SJSA1 (cell line): Measurements from ENCODE around the gene FYN. TPM values are rescaled to one million over a fixed set of nuclear protein-coding genes. Genes with fewer than 3 reads are reported as not detected.

Experiments
- DNase-seq, 2 experiments: peaks; one replicate each; pipeline ENCODE4 v3.0.0-alpha.2; 2015 to 2020; ENCODE audit warnings: low spot score in 2 of 2, low read depth in 1 of 2
- H3K27ac ChIP-seq: fragments of 250-450 bp; sonication (Bioruptor Pico); 2 replicates; pipeline ENCODE4 v1.5.1; 2020; ENCODE audit warnings: mild to moderate bottlenecking, moderate library complexity
- H3K27me3 ChIP-seq: fragments of 250-450 bp; sonication (Bioruptor Pico); replicated peaks from 2 replicates; pipeline ENCODE4 v1.5.1; 2020; ENCODE audit warnings: mild to moderate bottlenecking, moderate library complexity
- H3K36me3 ChIP-seq: fragments of 250-450 bp; sonication (Bioruptor Pico); 2 replicates; pipeline ENCODE4 v1.5.1; 2020; ENCODE audit warnings: mild to moderate bottlenecking
- H3K4me1 ChIP-seq: fragments of 250-450 bp; sonication (Bioruptor Pico); replicated peaks from 2 replicates; pipeline ENCODE4 v1.6.1; 2021; ENCODE audit warnings: mild to moderate bottlenecking
- H3K4me3 ChIP-seq: fragments of 250-450 bp; sonication (Bioruptor Pico); 2 replicates; pipeline ENCODE4 v1.5.1; 2020; ENCODE audit warnings: mild to moderate bottlenecking
- H3K9me3 ChIP-seq: fragments of 250-450 bp; sonication (Bioruptor Pico); replicated peaks from 2 replicates; pipeline ENCODE4 v1.5.1; 2020; ENCODE audit warnings: mild to moderate bottlenecking
- total RNA-seq: library from RNA; depleted of rRNA; stranded (reverse); fragments of >200 nt; shearing (Covaris generic); gene quantifications from 2 replicates; pipeline ENCODE4 v1.2.3, GENCODE V29; 2014

The FYN gene
- total RNA-seq, 1 experiment from 2014 or later, result 53.4 TPM

DNA sequence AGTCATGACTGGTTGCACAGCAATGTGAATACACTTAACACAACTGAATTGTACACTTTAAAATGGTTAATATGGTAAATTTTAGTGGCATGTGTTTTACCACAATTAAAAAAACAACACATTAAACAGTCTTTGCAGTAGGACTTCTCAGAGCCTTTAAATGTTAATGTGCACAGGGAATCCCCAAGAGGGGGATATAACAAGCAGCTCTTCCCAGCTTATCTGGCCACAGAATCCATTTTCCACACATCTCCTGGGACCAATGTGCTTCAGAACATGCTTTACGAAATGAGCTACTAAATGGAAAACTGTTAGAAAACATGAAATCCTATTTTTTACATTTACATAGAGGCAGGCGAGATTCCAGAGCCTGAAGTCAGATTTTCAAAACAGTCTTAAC, 44.4 kb downstream of the FYN start:
- H3K9me3 ChIP-seq, result no peaks in the 10 kb centered on the region
- H3K36me3 ChIP-seq, result no peaks in the 10 kb centered on the region
- DNase-seq, result no peak
- H3K27ac ChIP-seq, result no peak overlapping the region
- no peaks in the 10 kb centered on the region for H3K27me3 ChIP-seq
- H3K4me3 ChIP-seq, result no peak overlapping the region
- H3K4me1 ChIP-seq, result peaks cover 30% of the 10 kb centered on the region

GRCh38 chr6:111825439-111826086, 47.7 kb downstream of the FYN start:
- no peak for DNase-seq
- no peak overlapping the region for H3K27ac ChIP-seq
- no peaks in the 10 kb centered on the region for H3K9me3 ChIP-seq
- no peaks in the 10 kb centered on the region for H3K27me3 ChIP-seq
- H3K36me3 ChIP-seq, result no peaks in the 10 kb centered on the region
- H3K4me3 ChIP-seq, result no peak overlapping the region
- H3K4me1 ChIP-seq, result peaks cover 30% of the 10 kb centered on the region

DNA sequence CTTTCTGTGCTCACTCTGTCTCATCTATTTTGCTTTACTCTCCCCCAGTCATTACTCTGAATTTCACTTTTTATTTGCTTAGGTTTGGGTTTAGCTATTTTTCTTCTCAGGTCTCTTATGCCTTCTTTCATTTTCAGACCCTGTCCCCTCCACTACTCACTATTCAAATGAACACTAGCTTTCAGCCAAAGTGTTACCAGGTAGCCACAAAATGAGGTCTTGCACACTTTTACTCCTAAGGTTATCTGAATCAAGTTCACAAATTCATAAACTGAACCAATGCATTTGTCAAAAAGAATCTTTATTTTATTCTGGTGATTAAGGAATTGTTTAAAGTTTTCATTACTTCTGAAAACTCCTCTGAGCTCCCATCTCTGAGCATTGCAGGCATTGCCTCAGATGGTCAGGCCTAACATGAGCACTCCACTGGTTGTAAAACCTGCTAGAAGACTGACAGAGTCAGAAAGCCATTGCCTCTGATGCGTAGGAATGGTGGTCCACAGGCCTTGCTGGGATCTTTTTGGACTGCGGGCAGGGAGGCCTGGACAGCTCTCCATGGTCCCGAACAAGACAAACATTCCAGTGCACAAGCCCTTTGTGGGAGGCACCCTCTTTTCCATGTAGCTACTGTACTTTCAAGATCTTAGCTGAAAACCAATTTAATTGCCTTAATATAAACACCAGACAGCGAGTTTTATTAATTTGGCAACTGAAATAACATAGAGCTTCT, 48.5 kb downstream of the FYN start:
- Histone ChIP-seq H3K4me1 (peaks cover 30% of the 10 kb centered on the region), H3K27me3 (no peaks in the 10 kb centered on the region), H3K4me3 (no peak overlapping the region), H3K9me3 (no peaks in the 10 kb centered on the region), H3K36me3 (no peaks in the 10 kb centered on the region), H3K27ac (peak overlapping the region; percentile 83; the same call in 1 of the 2 replicates)
- DNase-seq, result no peak

DNA sequence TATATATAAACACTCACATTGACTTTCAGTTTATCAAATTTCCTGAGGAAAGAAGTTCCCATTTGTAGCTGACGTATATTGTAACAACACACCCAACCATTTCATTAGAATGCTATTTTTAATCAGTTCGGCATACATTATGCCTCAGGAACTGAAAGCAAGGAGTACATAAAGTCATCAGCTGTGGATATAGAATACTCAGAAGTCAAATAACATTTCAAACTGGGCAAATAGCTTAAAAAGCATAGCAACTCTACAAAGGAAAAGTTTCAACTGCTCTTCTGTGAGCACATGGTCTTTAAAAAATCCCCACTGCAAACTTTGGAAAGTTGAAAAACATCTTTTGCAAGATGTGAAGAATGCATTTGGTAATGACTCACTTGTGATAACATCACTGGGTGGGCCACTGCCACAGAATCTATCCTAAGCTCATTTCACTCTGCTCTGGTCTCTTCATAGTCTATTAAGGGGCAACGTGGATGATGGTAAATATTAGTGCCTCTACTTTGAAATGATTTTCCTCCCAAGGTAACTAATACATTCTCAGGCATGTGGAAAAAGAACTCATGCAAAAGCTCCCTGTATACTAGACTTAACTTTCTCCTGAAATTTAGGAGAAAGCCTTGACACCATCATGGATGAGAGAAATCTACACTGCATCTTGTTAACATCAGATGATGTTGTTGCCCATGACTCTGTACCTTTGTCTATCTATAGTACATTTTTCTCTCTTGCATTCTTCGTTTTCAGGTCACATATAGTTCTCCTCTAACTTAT, 49.2 kb downstream of the FYN start:
- Histone ChIP-seq H3K27ac (peak overlapping the region; percentile 83), H3K4me3 (peak overlapping the region; percentile 13), H3K4me1 (peaks cover 31% of the 10 kb centered on the region), H3K36me3 (no peaks in the 10 kb centered on the region), H3K9me3 (no peaks in the 10 kb centered on the region), H3K27me3 (no peaks in the 10 kb centered on the region)
- DNase-seq, result peak; percentile 66 to 80

GRCh38 chr6:111823012-111823411, 50.2 kb downstream of the FYN start:
- H3K4me3 ChIP-seq, result no peak overlapping the region
- no peaks in the 10 kb centered on the region for H3K27me3 ChIP-seq
- H3K27ac ChIP-seq, result peak overlapping the region; percentile 83
- no peaks in the 10 kb centered on the region for H3K9me3 ChIP-seq
- no peaks in the 10 kb centered on the region for H3K36me3 ChIP-seq
- H3K4me1 ChIP-seq, result peaks cover 41% of the 10 kb centered on the region
- no peak for DNase-seq

GRCh38 chr6:111819458-111819857, 53.8 kb downstream of the FYN start:
- no peak for DNase-seq
- H3K27ac ChIP-seq, result no peak overlapping the region
- peaks cover 31% of the 10 kb centered on the region for H3K4me1 ChIP-seq
- no peak overlapping the region for H3K4me3 ChIP-seq
- no peaks in the 10 kb centered on the region for H3K27me3 ChIP-seq
- no peaks in the 10 kb centered on the region for H3K9me3 ChIP-seq
- no peaks in the 10 kb centered on the region for H3K36me3 ChIP-seq

DNA sequence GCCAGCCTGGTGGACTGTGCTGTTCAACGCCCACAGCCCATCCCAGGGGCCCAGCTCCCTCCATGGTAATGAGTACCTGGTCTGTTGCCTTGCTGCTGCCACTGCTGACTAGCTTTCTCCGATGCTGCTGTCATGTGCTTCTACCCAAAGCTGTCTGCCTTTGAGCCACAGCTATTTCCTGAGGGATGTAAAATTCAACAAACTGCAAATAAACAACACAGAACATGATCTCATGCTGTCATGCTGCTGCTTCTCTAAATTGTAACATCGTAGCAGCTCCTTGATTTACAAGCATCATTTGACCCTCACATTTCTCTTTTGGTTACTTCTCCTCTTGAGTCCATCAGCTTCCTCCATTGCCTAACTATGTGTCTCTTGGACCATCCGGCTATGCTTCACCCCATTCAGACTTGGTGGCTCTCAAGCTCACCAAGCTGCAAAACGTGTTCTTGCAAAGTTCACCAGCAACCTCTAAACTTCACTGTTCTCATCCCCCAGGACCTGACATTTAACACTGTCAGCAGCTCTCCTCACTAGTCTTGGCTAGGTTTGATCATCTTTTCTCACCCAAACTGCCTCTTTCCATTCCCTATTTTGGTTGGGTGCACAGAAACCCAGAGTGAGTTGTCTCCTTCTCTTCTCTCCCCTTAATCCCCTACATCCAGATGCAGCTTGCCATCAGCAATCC, 54.6 kb downstream of the FYN start:
- peak in 1 of 2 experiments; percentile 43 for DNase-seq
- Histone ChIP-seq H3K4me3 (no peak overlapping the region), H3K4me1 (peaks cover 25% of the 10 kb centered on the region), H3K36me3 (no peaks in the 10 kb centered on the region), H3K9me3 (no peaks in the 10 kb centered on the region), H3K27ac (no peak overlapping the region), H3K27me3 (no peaks in the 10 kb centered on the region)

DNA sequence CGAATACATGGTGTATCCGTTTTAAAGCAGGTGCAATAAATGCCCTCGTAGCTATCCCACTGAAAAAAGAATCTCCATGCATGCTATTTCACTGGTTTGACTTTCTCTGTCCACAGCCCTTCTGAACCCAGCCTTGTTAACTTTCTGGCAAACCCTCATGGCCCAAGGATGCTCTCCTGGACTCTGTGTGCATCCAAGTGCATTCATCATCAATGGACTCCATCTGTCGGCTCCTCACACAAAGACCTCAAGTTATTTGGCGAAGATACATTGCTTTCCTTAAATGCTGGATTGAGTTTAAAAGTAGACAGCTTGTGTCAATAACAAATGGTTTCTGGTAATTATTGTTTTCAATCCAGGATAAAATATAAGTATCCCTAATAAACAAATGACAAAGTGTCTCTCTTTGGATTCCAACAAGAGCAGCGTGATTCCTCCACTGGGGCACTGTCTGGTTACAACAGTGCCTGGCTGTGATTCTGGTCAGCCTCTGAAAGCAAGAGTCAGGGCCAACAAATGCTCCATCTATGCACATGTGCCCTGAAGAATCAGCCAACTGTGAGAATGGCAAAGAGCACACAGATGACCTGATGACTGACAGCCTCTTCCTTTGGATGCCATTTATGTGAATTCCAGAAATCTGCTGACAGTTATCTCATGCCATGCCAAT, 55.7 kb downstream of the FYN start:
- Histone ChIP-seq H3K4me3 (no peak overlapping the region), H3K27me3 (no peaks in the 10 kb centered on the region), H3K27ac (no peak overlapping the region), H3K4me1 (peaks cover 25% of the 10 kb centered on the region), H3K36me3 (no peaks in the 10 kb centered on the region), H3K9me3 (no peaks in the 10 kb centered on the region)
- DNase-seq, result no peak

DNA sequence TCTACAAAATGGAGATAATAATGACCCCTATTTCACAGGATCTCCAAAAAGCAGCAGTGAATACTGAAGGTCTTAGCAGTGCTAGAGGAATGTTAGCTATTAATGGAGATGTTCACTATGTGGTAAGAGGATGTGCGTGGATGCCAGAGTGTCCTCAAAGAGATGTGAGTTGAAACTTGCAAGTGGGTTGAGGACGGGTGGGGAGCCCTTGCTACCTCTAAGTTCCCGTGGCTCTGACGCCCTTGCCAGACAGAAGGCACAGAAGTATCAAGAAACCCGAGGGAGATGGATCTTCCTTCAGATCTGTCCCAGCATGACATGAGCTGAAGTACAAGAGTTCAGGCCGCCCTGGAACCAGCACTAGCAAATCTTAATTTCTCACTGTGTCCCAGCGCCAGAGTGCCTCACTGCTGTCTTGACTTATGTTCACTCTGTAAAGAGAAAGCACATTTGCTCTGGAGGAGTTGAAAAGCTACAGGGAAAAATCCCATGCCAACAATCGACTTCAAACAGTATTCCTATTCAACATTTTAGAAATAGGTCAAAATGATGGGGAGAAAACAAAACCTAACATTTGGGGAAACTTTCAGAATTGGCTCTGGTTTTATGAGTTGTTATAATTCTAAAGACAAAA, 59.5 kb downstream of the FYN start:
- Histone ChIP-seq H3K27ac (no peak overlapping the region), H3K36me3 (no peaks in the 10 kb centered on the region), H3K9me3 (no peaks in the 10 kb centered on the region), H3K27me3 (no peaks in the 10 kb centered on the region), H3K4me3 (no peak overlapping the region), H3K4me1 (peaks cover 22% of the 10 kb centered on the region)
- DNase-seq, result no peak

- DNase-seq, result no peak
- no peaks in the 10 kb centered on the region for H3K36me3 ChIP-seq
- H3K27ac ChIP-seq, result no peak overlapping the region
- H3K4me1 ChIP-seq, result peaks cover 16% of the 10 kb centered on the region
- H3K9me3 ChIP-seq, result no peaks in the 10 kb centered on the region
- no peaks in the 10 kb centered on the region for H3K27me3 ChIP-seq
- no peak overlapping the region for H3K4me3 ChIP-seq
Observed at GRCh38 chr6:111813237-111813636, 60.0 kb downstream of the FYN start.

GRCh38 chr6:111812060-111813038, 60.9 kb downstream of the FYN start:
- no peaks in the 10 kb centered on the region for H3K9me3 ChIP-seq
- no peak overlapping the region for H3K27ac ChIP-seq
- no peak for DNase-seq
- H3K27me3 ChIP-seq, result no peaks in the 10 kb centered on the region
- no peak overlapping the region for H3K4me3 ChIP-seq
- peaks cover 13% of the 10 kb centered on the region for H3K4me1 ChIP-seq
- H3K36me3 ChIP-seq, result no peaks in the 10 kb centered on the region
